ENCODE measurements around the gene ROR2.

The ROR2 gene

GRCh38 chr9:91843623-91844148 is 106.3 kb downstream of the ROR2 start:
- no peak for TF ChIP-seq EZH2phosphoT487 (conservative IDR thresholded peaks at IDR 0.05; ENCODE audit: low read length)
- TF ChIP-seq CTCF (IDR thresholded peaks at IDR 0.05; ENCODE audit: insufficient read depth, low read length, poor library complexity, severe bottlenecking): no peak
- Histone ChIP-seq H3K9me3 (ENCODE audit: insufficient read depth, low read length) (no peaks in the 10 kb centered on the region), H3K4me2 (ENCODE audit: low read depth, low read length, poor library complexity, severe bottlenecking) (no peak overlapping the region), H3K79me2 (ENCODE audit: insufficient read depth, low read length) (no peaks in the 10 kb centered on the region), H3K4me3 (ENCODE audit: insufficient read depth, low read length, poor library complexity, severe bottlenecking) (no peak overlapping the region), H3K36me3 (ENCODE audit: low read length) (no peaks in the 10 kb centered on the region), H3K27ac (ENCODE audit: low read depth, low read length) (no peak overlapping the region), H2AFZ (ENCODE audit: low read depth, low read length, severe bottlenecking) (no peak overlapping the region), H3K9ac (ENCODE audit: low read length) (no peak overlapping the region), H3K9me2 (replicated peaks; ENCODE audit: insufficient read depth, low read length) (no peaks in the 10 kb centered on the region), H4K20me1 (ENCODE audit: low read depth, low read length) (no peaks in the 10 kb centered on the region), H3F3A (ENCODE audit: insufficient read depth) (no peaks in the 10 kb centered on the region), H3K27me3 (ENCODE audit: low read length) (no peaks in the 10 kb centered on the region)

GRCh38 chr9:91843093-91843492 is 106.9 kb downstream of the ROR2 start:
- no peaks in the 10 kb centered on the region for H4K20me1 ChIP-seq (ENCODE audit: low read depth, low read length)
- H3K9me2 ChIP-seq (replicated peaks; ENCODE audit: insufficient read depth, low read length): no peaks in the 10 kb centered on the region
- H3K79me2 ChIP-seq (ENCODE audit: insufficient read depth, low read length): no peaks in the 10 kb centered on the region
- no peak for TF ChIP-seq EZH2phosphoT487 (conservative IDR thresholded peaks at IDR 0.05; ENCODE audit: low read length)
- TF ChIP-seq CTCF (IDR thresholded peaks at IDR 0.05; ENCODE audit: insufficient read depth, low read length, poor library complexity, severe bottlenecking): no peak
- no peak overlapping the region for H2AFZ ChIP-seq (ENCODE audit: low read depth, low read length, severe bottlenecking)
- no peak overlapping the region for H3K4me3 ChIP-seq (ENCODE audit: insufficient read depth, low read length, poor library complexity, severe bottlenecking)
- no peaks in the 10 kb centered on the region for H3K27me3 ChIP-seq (ENCODE audit: low read length)
- H3K4me2 ChIP-seq (ENCODE audit: low read depth, low read length, poor library complexity, severe bottlenecking): no peak overlapping the region
- no peaks in the 10 kb centered on the region for H3K36me3 ChIP-seq (ENCODE audit: low read length)
- H3K27ac ChIP-seq (ENCODE audit: low read depth, low read length): no peak overlapping the region
- no peaks in the 10 kb centered on the region for H3K9me3 ChIP-seq (ENCODE audit: insufficient read depth, low read length)
- H3F3A ChIP-seq (ENCODE audit: insufficient read depth): no peaks in the 10 kb centered on the region
- no peak overlapping the region for H3K9ac ChIP-seq (ENCODE audit: low read length)

GRCh38 chr9:91842358-91843049 is 107.5 kb downstream of the ROR2 start:
- no peak overlapping the region for H2AFZ ChIP-seq (ENCODE audit: low read depth, low read length, severe bottlenecking)
- H3K36me3 ChIP-seq (ENCODE audit: low read length): no peaks in the 10 kb centered on the region

More at GRCh38 chr9:91842358-91843049, 107.5 kb downstream of the ROR2 start:
- no peaks in the 10 kb centered on the region for H3K9me2 ChIP-seq (replicated peaks; ENCODE audit: insufficient read depth, low read length)
- no peaks in the 10 kb centered on the region for H3F3A ChIP-seq (ENCODE audit: insufficient read depth)
- H3K9me3 ChIP-seq (ENCODE audit: insufficient read depth, low read length): no peaks in the 10 kb centered on the region
- H4K20me1 ChIP-seq (ENCODE audit: low read depth, low read length): no peaks in the 10 kb centered on the region
- H3K79me2 ChIP-seq (ENCODE audit: insufficient read depth, low read length): no peaks in the 10 kb centered on the region
- no peaks in the 10 kb centered on the region for H3K27me3 ChIP-seq (ENCODE audit: low read length)
- H3K9ac ChIP-seq (ENCODE audit: low read length): no peak overlapping the region
- no peak for TF ChIP-seq CTCF (IDR thresholded peaks at IDR 0.05; ENCODE audit: insufficient read depth, low read length, poor library complexity, severe bottlenecking)
- no peak for TF ChIP-seq EZH2phosphoT487 (conservative IDR thresholded peaks at IDR 0.05; ENCODE audit: low read length)
- H3K27ac ChIP-seq (ENCODE audit: low read depth, low read length): no peak overlapping the region
- no peak overlapping the region for H3K4me3 ChIP-seq (ENCODE audit: insufficient read depth, low read length, poor library complexity, severe bottlenecking)
- H3K4me2 ChIP-seq (ENCODE audit: low read depth, low read length, poor library complexity, severe bottlenecking): no peak overlapping the region
